Erythroblast (primary cell): ENCODE data around the gene ST6GALNAC4.

ENCODE experiments used
- GATA1 ChIP-seq: IDR thresholded peaks from 2 replicates; pipeline ENCODE4 v1.6.1; 2011; ENCODE audit warnings: low read depth, mild to moderate bottlenecking, control low read depth, low read length, moderate library complexity
- POLR2A ChIP-seq: IDR thresholded peaks from 2 replicates; pipeline ENCODE4 v1.6.1; 2011; ENCODE audit warnings: mild to moderate bottlenecking, low read length

DNA sequence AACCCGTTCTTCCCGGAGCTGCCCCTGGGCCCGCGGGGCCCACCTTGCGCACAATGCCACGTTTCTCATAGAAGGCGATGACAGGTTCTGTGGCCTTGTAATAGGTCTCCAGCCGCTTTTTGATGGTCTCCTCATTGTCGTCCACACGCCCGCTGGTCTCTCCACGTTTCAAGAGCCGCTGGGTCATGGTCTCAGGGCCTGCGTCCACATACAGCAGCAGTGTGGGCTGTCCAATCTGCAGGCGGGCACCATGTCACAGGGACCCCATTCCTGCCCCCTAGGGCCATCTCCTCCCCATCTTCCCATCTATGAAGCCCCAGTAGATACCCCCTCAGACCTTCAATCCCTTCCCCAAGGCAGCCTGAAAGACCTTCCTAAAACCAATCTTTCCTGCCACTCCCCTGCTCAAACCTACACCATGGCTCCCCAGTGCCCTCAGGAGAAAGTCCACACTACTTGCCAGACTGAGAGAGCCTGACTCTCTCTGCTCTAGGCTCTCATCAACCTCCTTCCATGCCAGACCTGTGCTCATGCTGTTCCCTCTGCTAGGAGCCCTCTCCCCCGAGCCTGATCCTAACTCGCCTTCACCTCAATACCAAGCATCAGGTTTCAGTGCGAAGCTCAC lies 48.5 kb downstream of the ST6GALNAC4 start:
- TF ChIP-seq POLR2A (no peak), GATA1 (no peak)
